GM04504 (cell line): Measurements from ENCODE around the gene LRRN2.

Experiments
- DNase-seq: peaks from one replicate; pipeline ENCODE4 v3.0.0-alpha.2; 2012; ENCODE audit warnings: low read depth

Gene LRRN2

DNA sequence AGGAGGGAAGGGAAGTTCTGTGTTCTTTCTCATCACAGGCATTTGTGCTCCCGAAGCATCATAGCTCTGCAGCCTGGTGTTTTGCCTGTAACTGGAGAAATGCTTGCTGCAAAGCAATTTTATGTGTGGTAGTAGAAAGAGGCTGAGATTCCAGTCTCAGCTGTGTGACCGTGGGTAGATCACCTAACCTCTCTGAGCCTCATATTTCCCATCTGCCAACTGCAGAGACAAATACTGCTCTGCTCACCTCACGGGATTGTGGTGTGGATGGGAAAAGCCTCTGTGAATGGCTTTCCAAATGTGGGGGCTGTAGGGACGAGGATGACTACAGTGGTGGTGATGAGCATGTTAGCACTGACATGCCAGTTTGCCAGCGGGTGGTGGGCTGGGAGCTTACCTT is 85.3 kb downstream of the LRRN2 start:
- no peak for DNase-seq

DNA sequence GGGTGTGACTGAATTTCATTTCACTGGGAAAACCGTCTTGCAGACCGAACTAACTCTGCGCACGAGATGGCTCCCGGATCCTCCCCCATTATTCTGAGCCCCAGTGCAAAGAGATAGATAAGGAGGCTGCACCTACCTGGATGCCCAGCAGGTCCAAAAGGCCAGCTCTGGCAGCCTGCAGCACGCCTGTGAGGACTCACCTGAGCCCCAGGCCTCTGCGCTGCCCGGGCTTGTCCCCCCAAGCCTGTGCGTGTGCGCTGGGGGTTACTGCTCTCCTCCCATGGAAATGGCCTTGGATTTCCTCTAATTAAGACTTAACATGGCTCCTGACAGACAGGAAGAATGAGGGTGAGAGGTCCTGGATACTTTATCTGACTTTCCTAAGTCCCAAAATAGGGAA is 85.9 kb downstream of the LRRN2 start:
- DNase-seq: no peak

GRCh38 chr1:204599098-204599497 is 86.4 kb downstream of the LRRN2 start:
- no peak for DNase-seq

DNA sequence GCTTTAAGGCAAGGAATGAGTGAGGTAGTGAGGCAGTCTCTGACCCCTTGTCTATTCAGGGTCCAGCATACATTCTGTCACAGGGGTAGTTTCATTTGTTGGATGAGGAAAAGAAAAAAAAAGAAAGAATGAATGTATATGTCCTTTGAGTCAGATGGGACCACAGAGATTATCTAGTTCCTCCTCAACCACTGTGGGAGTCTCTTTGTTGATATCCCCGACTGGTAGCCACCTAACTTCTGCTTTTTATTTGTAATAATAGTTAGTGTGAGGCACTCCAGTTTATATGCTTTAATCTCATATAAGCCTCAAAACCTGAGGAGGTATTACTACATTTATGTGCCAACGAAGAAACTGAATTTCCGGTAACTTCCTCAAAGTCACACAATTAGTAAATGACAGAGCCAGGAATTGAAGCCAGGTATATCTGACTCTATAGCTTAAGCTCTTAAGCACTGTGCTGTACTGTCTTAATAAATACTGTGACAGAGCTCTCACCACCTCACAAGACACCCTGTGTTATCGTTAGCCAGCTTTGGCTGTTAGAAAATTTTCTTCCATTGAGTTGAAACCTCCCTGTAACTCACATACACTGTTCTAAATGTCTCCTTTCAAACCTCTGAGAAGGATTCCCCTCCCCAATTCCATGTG is 87.1 kb downstream of the LRRN2 start:
- no peak for DNase-seq

DNA sequence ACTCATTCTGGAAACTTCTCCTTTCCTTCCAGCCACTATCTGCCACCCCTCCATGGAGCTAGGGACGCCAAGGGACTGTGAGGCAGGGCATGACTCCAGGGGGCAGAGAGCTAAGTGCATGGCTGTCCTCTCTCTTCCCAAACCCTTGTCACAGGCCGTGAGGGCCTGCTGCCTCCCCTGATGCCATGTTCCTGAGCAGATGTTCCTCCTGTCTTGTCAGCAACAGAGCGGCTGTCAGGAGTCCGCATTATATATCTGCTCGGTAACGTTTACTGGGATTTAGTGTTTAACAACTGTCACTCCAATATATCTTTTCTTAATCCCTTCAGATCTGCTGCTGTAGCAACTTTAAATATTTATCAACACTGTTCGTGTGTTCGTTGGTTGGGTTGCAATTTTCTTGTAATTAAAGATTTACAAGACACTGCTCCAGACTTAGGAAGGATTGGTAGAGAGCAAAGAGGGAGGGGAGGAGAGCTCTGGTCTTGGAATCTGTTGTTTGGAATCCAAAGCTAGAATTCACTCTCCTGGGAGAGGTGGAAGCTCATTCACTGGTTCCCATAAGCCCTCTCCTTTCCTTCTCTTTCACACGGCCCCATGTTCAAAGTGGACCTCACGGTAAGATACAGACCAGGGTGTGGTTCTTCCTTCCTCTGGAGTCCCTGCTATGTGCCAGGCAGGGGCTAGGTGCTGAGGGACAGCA is 93.1 kb downstream of the LRRN2 start:
- no peak for DNase-seq

- peak; percentile 23 for DNase-seq
Measured at GRCh38 chr1:204591473-204592090, 94.0 kb downstream of the LRRN2 start.

GRCh38 chr1:204589409-204590038 is 96.0 kb downstream of the LRRN2 start:
- DNase-seq: no peak

DNA sequence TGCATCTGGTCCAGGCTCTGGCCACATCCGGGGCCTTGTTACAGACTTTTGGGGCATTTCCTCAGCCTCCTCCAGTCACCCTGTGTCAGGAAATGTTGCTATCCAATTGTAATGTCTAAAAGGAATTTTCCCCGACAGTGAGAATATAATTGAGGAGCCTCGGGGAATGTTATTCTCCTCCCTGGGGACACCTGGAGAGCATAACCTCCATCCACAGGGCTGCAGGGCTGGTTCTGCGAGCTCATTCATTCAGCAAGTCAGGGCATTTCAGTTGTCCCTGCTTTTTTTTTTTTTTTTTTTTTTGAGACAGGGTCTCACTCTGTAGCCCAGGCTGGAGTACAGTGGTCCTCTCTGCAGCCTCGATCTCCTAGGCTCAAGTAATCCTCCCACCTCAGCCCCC is 96.7 kb downstream of the LRRN2 start:
- no peak for DNase-seq

GRCh38 chr1:204587621-204588020 is 97.9 kb downstream of the LRRN2 start:
- DNase-seq: no peak

DNA sequence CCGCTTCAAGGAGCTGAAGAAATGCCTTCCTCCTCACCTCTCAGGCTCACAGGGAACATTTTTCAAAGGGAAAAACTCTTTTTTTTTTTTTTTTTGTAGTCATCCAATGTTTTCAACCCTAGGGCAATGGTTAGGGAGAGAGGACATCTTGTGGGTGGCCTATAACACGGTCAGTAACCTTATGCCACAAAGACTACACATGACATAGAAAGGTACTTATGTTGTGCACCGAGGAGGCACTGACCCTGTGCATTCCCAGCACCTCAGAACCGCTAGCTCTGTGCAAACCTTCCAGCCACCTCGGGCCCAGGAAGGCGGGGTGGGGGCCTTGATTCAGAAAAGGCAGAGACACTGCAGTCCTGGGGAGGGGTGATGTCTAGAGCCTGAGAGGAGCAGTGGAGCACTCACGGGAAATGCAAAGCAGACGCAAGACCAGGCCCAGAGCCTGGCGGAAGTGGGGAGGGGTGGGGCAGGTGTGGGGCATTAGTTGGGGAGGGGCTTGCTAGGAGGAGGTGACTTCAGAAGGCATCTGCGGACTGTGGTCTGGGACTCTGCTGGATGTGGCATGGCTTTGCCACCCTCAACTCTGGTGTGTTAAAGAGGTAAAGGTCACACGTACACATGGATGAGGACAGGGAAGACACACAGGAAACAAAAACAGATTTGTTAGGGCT is 100.7 kb downstream of the LRRN2 start:
- no peak for DNase-seq

GRCh38 chr1:204583909-204584632 is 101.5 kb downstream of the LRRN2 start:
- DNase-seq: no peak

GRCh38 chr1:204581759-204582158 is 103.8 kb downstream of the LRRN2 start:
- no peak for DNase-seq

- DNase-seq: no peak
Measured at GRCh38 chr1:204580862-204581261, 104.7 kb downstream of the LRRN2 start.

DNA sequence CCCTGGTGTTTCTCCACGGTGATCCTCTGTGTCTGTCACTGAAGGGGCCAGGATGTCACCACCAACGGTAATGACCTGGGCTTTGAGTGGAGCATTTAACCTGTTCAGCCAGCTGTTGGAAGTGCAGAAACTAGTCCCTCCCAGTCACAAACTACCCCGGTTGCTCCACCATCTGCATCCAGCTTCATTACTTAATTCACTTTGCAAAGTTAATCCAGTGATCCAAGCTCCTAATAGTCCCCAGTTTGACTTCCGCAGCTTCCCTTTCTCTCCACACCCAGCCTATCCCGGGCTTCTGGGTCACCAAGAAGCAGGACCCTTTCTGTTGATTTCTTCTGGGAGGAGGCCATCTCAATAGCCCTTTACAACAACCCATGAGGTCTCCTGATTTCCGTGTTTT is 105.9 kb downstream of the LRRN2 start:
- no peak for DNase-seq

DNA sequence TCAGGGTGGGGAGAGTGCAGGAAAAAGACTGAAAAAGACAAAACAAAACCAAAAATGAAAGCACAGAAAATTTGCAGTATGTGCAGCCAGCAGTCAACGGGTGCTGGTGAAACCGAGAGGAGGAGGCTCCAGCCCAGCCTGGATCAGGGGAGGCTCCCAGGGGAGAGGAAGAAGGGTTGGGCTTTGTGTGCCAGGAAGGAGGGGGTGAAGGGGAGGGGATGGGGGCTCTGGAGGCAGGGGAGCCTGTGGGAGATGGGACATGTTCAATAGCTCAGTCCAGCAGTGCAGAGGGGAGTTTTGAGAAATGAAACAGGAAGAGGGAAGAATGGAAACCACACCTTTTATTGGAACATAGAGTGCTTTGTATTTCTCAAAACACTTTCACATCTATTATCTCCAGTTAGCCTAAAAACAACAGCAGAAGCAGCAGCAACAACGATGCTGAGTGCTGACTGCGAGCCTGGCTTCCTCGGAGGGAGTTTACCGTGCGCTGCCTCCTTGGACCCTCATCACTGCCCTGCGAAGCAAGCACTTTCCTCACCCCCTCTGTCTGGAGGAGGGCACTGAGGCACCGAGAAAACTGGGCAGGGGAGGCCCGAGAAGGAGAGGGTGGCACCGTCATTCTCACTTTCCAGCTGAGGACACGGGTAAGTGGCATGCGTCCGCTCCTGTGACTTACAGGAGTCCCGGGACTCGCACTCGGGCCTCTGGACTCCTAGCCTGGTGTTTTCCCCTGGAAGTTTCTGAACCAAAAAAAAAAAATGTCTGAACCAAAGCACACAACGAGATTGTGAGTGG is 106.5 kb downstream of the LRRN2 start:
- no peak for DNase-seq

DNA sequence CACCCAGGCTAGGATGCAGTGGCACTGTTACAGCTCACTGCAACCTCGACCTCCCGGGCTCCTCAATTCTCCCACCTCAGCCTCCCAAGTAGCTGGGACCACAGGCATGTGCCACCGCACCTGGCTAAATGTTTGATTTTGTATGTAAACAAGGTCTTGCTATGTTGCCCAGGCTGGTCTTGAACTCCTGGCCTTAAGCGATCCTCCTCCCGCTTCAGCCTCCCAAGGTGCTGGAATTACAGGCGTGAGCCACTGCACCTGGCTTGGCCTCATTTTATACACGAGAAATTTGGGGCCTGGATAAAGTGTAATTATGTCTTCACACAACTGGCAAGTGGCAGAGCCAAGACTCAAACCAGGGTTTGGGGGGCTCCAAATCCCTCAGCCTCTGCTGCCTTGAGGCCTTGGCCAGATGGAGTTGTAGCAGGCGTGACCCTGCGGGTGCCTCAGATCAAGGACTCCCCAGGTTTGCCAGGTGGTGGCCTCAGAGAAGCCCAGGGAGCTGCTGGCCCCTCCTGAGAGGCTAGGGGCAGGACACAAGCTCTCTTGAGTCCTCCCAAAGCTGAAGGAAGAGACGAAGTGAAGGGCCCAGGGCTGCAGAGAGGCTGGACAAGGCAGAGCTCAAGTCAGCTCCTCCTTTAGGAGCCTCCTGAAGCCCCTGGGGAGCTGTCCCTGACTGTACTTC is 107.6 kb downstream of the LRRN2 start:
- no peak for DNase-seq

DNA sequence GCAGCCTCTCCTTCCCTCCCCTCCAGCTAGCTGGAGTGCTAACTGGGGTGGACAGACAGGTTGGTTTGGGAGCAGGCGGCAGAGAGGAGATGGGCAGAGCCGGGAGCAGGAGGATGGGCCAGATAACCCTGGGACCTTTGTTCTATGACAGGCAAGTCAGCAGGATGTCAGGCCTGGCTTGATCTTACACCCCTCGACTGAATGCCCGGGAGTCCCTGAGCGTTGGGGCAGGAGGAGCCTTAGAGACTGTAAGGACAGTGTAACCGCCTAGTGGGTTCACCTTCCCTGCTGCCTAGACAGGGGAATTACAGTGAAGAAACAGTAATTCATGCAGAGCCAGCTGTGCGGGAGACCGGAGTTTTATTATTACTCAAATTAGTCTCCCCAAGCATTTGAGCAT is 109.1 kb downstream of the LRRN2 start:
- DNase-seq: no peak

GRCh38 chr1:204575221-204576190 is 110.0 kb downstream of the LRRN2 start:
- no peak for DNase-seq

DNA sequence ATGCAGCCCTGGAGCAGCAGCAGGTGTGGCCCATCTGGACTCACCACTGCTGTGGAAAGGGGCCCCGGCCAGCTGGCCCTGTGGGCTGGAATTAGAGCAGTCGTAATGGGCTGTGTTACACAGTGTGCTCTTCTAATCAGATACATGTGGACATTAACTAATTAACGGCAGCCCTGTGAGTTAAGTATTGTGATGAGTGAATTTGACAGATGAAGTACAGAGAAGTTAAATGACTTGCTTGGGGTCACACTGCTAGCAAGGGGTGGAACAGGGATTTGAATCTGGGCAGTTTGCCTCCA is 110.7 kb downstream of the LRRN2 start:
- no peak for DNase-seq
